CD4-positive, alpha-beta T cell treated with Interleukin-17A for 4 hours (primary cell): ENCODE results near the gene RPL15.

Experiments used
- DNase-seq: peaks from one replicate; pipeline ENCODE4 v3.0.0-alpha.2; 2020; ENCODE audit warnings: mixed read lengths

RPL15 gene

DNA sequence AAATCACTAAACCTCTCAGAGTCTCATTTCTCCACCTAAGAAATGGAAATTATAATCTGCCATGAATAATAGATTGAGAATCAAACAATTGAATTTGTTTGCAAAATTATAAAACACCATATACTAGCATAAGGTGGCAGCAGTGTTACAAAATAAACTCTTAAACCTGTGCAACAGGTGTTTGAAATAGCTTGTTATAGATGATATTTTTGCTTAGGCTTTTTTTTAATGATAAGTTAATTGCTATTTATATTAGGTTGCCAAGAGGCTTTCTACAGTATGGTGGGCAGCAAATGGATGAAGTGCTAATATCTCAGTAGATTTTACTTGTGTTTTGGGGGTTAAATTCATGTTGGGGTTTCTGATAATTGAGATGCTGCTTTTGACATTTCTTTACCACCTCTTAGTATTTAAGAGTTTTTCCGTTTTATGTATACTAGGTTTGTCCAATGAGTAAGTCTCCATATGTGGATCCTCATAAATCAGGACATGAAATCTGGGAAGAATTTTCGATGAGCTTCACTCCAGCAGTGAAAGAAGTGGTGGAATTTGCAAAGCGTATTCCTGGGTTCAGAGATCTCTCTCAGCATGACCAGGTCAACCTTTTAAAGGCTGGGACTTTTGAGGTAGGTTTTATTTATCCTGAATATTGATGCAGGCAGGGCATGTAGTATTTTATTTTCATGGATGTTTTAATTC is 47.8 kb downstream of the RPL15 start:
- no peak for DNase-seq

DNA sequence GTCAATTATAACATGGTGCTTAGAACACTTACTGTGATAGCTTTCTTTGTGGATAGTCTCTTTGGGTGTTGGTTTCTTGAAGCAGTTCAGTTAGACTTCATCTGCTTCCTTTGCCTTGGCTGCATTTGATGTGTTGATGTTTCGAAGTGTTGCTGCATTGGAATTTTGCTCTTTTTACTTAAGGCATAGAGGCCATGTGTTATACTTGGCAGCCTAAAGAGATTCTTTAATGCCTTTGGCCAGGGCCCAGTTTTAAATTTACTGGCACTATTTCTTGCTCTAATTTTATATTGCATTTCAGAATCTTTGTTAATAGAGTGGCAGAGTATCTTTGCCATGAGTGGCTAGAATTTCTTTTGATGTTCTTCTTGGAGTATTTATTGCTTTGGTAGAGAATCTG is 49.4 kb downstream of the RPL15 start:
- no peak for DNase-seq

DNA sequence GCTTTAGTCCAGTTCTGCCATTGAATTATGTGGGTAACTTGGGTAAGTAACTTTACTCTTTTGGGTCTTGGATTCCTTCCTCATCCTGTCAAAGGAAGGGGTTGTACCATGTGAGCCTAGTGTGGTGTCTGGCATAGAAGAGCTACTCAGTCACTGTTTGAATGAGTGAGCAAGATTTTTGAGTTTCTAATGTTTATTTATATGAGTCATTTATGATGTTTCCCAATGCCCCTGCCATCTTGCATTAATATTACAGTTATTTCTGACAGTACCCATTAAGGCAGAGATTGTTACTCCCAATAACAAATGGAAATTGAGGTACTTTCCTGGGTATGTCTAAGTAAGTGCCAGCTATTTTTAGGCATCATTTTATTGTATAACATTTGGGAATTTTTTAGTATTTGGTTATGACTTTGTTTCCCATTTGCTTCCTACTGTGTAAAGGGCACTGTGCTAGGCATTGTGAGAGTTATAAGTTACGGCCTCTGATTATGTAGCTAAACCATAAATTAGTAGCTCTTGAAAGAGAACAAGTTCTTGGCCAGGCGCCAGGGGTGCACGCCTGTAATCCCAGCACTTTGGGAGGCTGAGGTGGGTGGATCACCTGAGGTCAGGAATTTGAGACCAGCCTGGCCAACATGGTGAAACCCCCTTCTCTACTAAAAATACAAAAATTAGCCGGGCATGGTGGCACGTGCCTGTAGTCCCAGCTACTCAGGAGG is 51.7 kb downstream of the RPL15 start:
- no peak for DNase-seq

DNA sequence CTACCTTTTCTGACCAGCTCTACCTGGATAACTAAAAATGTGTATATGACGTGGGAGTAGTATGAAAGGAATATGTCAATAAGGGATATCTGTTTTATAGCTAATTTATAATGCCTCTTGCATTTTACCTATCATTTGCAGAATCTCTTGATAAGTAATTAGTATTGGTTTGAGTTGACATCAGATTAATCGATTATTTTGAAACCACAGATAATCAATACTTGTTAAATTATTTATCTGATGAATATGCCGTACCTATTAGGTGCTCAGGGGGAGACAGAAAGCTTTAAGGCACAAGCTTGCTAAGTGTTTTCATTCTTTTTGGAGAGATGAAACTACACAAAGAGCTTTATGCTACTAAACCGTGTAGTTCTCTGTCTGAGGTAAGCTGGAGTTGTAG is 52.5 kb downstream of the RPL15 start:
- no peak for DNase-seq
